T47D (cell line): Measurements from ENCODE around the gene ESRP2.
A peak's percentile ranks its signal among the peaks of the same experiment; 100 is the strongest.

Experiments
- DNase-seq, 2 experiments: peaks; one replicate each; pipeline versions ENCODE4 v3.0.0 to v3.0.0-alpha.2; 2011 to 2012; ENCODE audit warnings: low read depth in 1 of 2, low spot score in 1 of 2
- JUND ChIP-seq: IDR thresholded peaks from 2 replicates; pipeline ENCODE4 v1.6.1; 2012; ENCODE audit warnings: low read depth
- in situ Hi-C: cut with HindIII; loops from 2 replicates; pipeline ENCODE4 v1.10.0; 2016; ENCODE audit warnings: low sequenced_read_pairs, low pct_unique_long_range_greater_than_20kb

The ESRP2 gene

GRCh38 chr16:68272507-68273209 lies 36.7 kb upstream of the ESRP2 start:
- TF ChIP-seq JUND, result no peak

GRCh38 chr16:68270353-68270752 lies 34.4 kb upstream of the ESRP2 start:
- in situ Hi-C loops, result no loop called here
- TF ChIP-seq JUND, result no peak

More at GRCh38 chr16:68272507-68273209, 36.7 kb upstream of the ESRP2 start:
- in situ Hi-C loops, result no loop called here
- peak; percentile 21 to 49 for DNase-seq

GRCh38 chr16:68269793-68270192 lies 33.9 kb upstream of the ESRP2 start:
- DNase-seq, result no peak
- in situ Hi-C loops, result no loop called here
- TF ChIP-seq JUND, result no peak

More at GRCh38 chr16:68270353-68270752, 34.4 kb upstream of the ESRP2 start:
- no peak for DNase-seq

GRCh38 chr16:68267612-68268405 lies 31.9 kb upstream of the ESRP2 start:
- TF ChIP-seq JUND, result no peak
- DNase-seq, result peak in 1 of 2 experiments; percentile 38
- in situ Hi-C loops, result no loop called here

GRCh38 chr16:68265078-68265920 lies 29.4 kb upstream of the ESRP2 start:
- in situ Hi-C loops, result no loop called here
- DNase-seq, result peak; percentile 39 to 84
- no peak for TF ChIP-seq JUND

- no peak for TF ChIP-seq JUND
- in situ Hi-C loops, result no loop called here
- peak; percentile 75 to 82 for DNase-seq
These were observed 28.5 kb upstream of the ESRP2 start, which contains the start of gene SLC7A6 for GRCh38 chr16:68264128-68265077. Gene SLC7A6, plus strand, starts transcription at chr16:68264526. Its CDS starts 10,201 bp downstream, at chr16:68274727.

- TF ChIP-seq JUND, result no peak
- no peak for DNase-seq
- in situ Hi-C loops, result no loop called here
These were observed 27.7 kb upstream of the ESRP2 start for GRCh38 chr16:68263559-68264127.

GRCh38 chr16:68259007-68259825 lies 23.3 kb upstream of the ESRP2 start:
- no peak for TF ChIP-seq JUND

GRCh38 chr16:68257906-68258800 lies 22.2 kb upstream of the ESRP2 start:
- no peak for TF ChIP-seq JUND
- in situ Hi-C loops, result no loop called here
- DNase-seq, result peak; percentile 55 to 78

More at GRCh38 chr16:68259007-68259825, 23.3 kb upstream of the ESRP2 start:
- no peak for DNase-seq
- in situ Hi-C loops, result no loop called here
